Spinal cord (tissue), 10 donors: ENCODE results near the gene A4GNT. TPM values are rescaled to one million over a fixed set of nuclear protein-coding genes. Genes with fewer than 3 reads are reported as not detected.
"Not testable (repeated sequence)": the region's sequence is repeated elsewhere in the genome, so short reads cannot be mapped to it uniquely, and the experiment has no call there.

Experiments used
- DNase-seq, 6 donors: peaks; one replicate each; pipeline versions ENCODE4 v3.0.0 to v3.0.0-alpha.2; 2013 to 2015; ENCODE audit warnings: low spot score in 6 of 6, low read depth in 4 of 6
- H3K27ac ChIP-seq: one replicate; pipeline ENCODE4 v1.5.1; 2013; ENCODE audit warnings: low read depth, low read length, control low read depth
- H3K27me3 ChIP-seq: one replicate; pipeline ENCODE4 v1.6.1; 2013; ENCODE audit warnings: low read length; ENCODE audit not compliant: control insufficient read depth, insufficient read depth
- H3K36me3 ChIP-seq: one replicate; pipeline ENCODE4 v1.6.1; 2013; ENCODE audit warnings: low read length; ENCODE audit not compliant: control insufficient read depth, insufficient read depth
- H3K4me1 ChIP-seq: one replicate; pipeline ENCODE4 v1.6.1; 2013; ENCODE audit warnings: low read length; ENCODE audit not compliant: control insufficient read depth, insufficient read depth
- H3K4me3 ChIP-seq: one replicate; pipeline ENCODE4 v1.5.1; 2013; ENCODE audit warnings: low read depth, low read length, control low read depth
- H3K9me3 ChIP-seq: one replicate; pipeline ENCODE4 v1.6.1; 2013; ENCODE audit warnings: low read length; ENCODE audit not compliant: control insufficient read depth, insufficient read depth
- WGBS: methylation state at CpG from one replicate; pipeline ENCODE4 v1.1.5; 2013; ENCODE audit warnings: missing lambda C conversion rate; ENCODE audit not compliant: insufficient coverage; 5-methylcytosine and 5-hydroxymethylcytosine counted together
- polyA plus RNA-seq, 2 donors: library from polyadenylated mRNA; unstranded; fragments of 120-200 nt; gene quantifications; one replicate each; pipeline ENCODE4 v1.2.1, GENCODE V29; 2013; ENCODE audit not compliant: insufficient read length in 2 of 2
- total RNA-seq, 2 donors: library from RNA; depleted of rRNA in 1 of 2; stranded (reverse); fragments of 120-200 nt in 1 of 2; fragments of >200 nt in 1 of 2; gene quantifications; one replicate each; pipeline versions ENCODE4 v1.2.3 to v1.2.4, GENCODE V29; 2013 to 2014
- donor health status: healthy.

The A4GNT gene
- total and polyA plus RNA-seq, 4 donors = 0.15 to 0.33 TPM; not detected in 2

DNA sequence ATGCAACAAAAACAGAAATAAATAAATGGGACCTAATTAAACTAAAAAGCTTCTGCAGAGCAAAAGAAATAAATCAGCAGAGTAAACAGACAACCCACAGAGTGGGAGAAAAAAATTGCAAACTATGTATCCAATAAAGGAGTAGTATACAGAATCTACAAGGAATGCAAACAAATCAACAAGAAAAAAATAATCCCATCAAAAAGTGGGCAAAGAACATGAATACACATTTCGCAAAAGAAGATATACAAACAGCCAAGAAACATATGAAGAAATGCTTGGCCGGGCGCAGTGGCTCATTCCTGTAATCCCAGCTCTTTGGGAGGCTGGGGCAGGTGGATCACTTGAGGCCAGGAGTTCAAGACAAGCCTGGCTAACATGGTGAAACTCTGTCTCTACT is 10.0 kb upstream of the A4GNT start:
- no CpG with 5 or more reads among the region's 3 CpGs for WGBS
- not testable (repeated sequence) for DNase-seq, H3K9me3 ChIP-seq, H3K27ac ChIP-seq, H3K36me3 ChIP-seq, H3K4me3 ChIP-seq, H3K27me3 ChIP-seq, H3K4me1 ChIP-seq

DNA sequence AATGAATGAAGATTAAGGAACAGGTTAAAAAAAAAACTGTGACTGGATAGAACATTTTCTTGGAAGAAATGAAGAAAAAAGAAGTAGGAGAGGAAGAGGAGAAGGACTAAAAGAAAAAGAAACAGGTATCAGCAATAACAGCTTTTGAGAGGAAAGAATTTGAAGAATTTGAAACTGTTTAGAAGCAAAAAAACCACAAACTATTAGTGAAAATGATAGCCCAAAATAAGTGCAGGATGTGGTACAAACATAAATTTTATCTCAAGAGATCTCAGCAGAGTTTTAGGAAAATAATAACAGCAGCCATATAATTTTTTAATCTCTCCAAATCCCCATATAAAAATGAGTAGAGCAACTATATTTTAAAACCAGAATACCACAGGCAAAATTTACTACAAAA is 8.8 kb upstream of the A4GNT start:
- H3K4me3 ChIP-seq = no peak overlapping the region

DNA sequence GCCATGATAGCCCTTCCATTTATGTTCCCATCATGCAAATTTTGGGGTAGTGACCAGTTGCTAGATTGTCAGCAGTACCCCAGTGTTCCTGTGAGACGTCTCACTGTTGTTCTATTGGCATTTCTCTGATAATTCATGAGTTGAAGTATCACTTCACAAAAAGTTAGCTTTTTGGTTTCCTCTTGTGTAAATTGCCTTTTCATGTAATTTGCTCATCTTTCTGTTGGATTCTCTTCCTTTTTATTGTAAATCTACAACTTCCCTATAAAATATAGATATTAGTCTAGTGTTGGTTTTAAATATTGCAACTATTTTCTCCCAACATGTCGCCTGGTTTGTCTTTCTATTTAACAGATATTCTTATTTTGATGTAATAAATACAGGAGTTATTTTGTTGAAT is 7.5 kb upstream of the A4GNT start:
- no peaks in the 10 kb centered on the region for H3K4me1 ChIP-seq
- no peaks in the 10 kb centered on the region for H3K36me3 ChIP-seq
- H3K4me3 ChIP-seq = no peak overlapping the region
- no peak overlapping the region for H3K27ac ChIP-seq
- DNase-seq = no peak
- no peaks in the 10 kb centered on the region for H3K27me3 ChIP-seq
- WGBS = no CpG with 5 or more reads among the region's 2 CpGs
- H3K9me3 ChIP-seq = no peaks in the 10 kb centered on the region

More for the DNA sequence above, 8.8 kb upstream of the A4GNT start:
- Histone ChIP-seq H3K27me3 (no peaks in the 10 kb centered on the region), H3K27ac (no peak overlapping the region), H3K4me1 (no peaks in the 10 kb centered on the region), H3K9me3 (no peaks in the 10 kb centered on the region), H3K36me3 (no peaks in the 10 kb centered on the region)
- DNase-seq = no peak

DNA sequence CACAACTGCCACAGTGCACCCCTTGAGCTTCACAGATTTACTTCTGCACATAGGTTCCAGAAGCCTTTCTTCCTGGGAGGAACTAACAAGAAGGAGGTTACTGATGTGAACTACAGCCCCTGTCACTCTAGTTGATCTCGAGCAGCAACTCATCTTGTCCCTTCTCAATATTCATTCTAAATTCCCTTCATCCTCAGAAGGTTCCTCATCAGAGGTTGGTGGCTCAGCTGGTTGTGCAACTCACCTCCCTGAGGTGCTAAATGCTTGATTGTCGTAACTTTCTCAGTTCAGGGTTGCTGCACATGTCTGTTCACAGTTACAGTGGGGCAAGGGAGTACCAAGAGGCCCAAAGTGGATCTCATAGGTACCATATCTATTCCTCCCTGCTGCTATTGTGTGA is 5.7 kb upstream of the A4GNT start:
- Histone ChIP-seq H3K36me3 (no peaks in the 10 kb centered on the region), H3K9me3 (no peaks in the 10 kb centered on the region), H3K4me1 (no peaks in the 10 kb centered on the region), H3K27me3 (no peaks in the 10 kb centered on the region), H3K4me3 (no peak overlapping the region), H3K27ac (no peak overlapping the region)
- no CpG with 5 or more reads among the region's 2 CpGs for WGBS
- no peak for DNase-seq

DNA sequence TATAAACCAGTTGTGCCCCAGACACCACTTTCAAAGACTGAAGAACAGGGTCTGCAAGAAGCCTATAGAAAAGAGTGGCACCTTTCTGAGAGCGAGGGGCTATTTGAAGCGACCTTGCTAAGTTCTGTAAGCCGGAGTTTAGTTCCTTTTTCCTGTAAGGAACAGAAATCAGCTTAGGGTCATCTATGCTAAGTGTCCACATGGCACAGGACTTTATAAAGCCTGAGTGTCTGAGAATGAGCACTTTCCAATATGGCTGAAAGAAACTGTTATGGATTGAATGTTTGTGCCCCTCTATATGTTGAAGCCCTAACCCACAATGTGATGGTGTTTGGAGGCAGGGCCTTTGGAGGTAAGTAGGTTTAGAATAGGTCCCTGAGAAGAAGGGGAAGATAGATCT is 4.0 kb upstream of the A4GNT start:
- H3K4me1 ChIP-seq = no peaks in the 10 kb centered on the region
- no peaks in the 10 kb centered on the region for H3K9me3 ChIP-seq
- DNase-seq = no peak
- H3K27ac ChIP-seq = no peak overlapping the region
- H3K27me3 ChIP-seq = no peaks in the 10 kb centered on the region
- H3K36me3 ChIP-seq = no peaks in the 10 kb centered on the region
- H3K4me3 ChIP-seq = no peak overlapping the region
- WGBS = 90% methylated on average over 3 of the region's 3 CpGs

DNA sequence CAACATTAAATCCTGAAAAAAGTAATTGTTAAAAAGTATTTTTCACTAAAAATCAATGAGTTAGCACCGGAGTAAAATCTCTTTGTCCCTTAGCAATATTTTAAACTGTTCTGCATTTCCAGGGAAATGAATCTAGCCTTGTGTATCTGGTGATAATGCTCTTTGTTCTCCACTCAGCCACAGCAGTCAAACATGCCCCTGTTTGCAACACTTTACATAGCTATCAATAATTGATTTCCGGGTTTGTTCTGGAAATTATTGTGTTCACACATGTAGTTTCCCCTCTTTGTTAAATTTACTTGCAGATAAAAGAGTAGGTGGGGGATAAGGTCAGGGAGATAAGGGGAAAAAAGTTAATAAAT is 3.6 kb upstream of the A4GNT start:
- no peak for DNase-seq
- H3K9me3 ChIP-seq = no peaks in the 10 kb centered on the region
- WGBS = no CpG with 5 or more reads among the region's 2 CpGs
- H3K36me3 ChIP-seq = no peaks in the 10 kb centered on the region
- H3K27ac ChIP-seq = no peak overlapping the region
- H3K4me3 ChIP-seq = no peak overlapping the region
- H3K27me3 ChIP-seq = no peaks in the 10 kb centered on the region
- no peaks in the 10 kb centered on the region for H3K4me1 ChIP-seq

DNA sequence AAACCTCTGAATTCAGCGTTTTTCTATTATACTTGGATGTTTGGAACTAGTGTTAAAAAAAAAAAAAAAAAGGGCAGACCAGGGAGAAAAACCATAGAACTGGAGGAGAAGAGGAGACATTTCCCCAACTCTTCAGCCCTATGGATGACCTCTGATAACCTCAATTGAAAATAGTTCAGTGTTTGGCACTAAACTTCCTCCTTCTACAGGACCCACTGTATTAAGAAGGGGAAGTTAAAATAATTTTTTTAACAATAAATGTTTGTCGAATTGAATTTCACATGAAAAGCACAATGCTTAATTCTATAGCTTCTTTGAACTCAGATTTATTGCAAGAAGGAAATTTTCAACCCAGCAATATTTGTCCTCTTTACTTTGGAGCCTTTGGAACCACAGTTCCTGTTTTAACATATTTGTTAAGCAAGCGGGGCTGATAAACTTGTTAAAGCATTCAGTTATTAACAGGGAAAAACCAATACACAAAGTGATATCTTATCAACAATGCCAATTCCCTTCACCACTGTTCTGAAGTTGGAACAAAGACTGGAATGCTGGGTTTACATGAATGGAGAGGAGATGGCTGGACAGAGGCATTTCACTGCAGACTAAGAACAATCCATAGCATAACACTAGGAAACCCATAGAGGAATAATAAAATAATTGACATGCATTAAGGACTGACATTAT is 3.1 kb upstream of the A4GNT start:
- Histone ChIP-seq H3K27ac (no peak overlapping the region), H3K27me3 (no peaks in the 10 kb centered on the region), H3K4me1 (no peaks in the 10 kb centered on the region), H3K9me3 (no peaks in the 10 kb centered on the region), H3K36me3 (no peaks in the 10 kb centered on the region), H3K4me3 (no peak overlapping the region)
- no CpG with 5 or more reads among the region's 3 CpGs for WGBS
- no peak for DNase-seq

DNA sequence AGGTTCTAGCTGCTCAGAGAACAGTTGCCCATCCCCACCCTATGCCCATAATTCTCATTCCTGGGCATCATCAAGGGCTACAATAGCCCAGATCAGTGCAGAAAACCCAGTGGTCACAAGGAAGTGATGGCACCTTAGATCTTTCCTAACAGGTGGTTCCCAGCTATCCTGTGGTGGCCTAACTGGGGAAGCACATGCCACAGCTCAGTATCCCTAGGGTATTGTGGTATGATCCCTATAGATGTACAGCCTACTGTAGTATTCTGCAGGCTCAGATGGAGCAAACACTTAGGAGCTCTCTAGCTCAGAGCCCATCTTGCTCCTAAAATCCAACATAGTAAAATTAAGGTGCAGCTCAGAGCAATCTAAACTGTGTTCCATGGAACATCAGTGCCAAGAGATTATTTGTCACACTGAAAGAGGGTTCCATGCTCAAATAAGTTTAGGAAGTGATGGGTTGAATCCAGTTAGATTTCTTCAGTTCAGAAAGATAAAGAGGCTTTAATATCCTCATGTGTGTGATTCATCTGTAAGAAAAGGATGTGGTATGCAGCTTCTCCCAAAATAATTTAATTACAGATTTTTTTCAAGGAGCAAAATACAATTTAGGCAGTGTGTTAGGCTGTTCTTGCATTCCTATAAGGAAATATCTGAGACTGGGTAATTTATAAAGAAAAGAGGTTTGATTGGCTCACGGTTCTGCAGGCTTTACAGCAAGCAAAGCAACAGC is 4.4 kb downstream of the A4GNT start:
- Histone ChIP-seq H3K27me3 (no peaks in the 10 kb centered on the region), H3K9me3 (no peaks in the 10 kb centered on the region), H3K4me3 (no peak overlapping the region), H3K27ac (no peak overlapping the region), H3K4me1 (no peaks in the 10 kb centered on the region), H3K36me3 (no peaks in the 10 kb centered on the region)
- WGBS = 78% methylated on average over 1 of the region's 1 CpG
- DNase-seq = no peak

DNA sequence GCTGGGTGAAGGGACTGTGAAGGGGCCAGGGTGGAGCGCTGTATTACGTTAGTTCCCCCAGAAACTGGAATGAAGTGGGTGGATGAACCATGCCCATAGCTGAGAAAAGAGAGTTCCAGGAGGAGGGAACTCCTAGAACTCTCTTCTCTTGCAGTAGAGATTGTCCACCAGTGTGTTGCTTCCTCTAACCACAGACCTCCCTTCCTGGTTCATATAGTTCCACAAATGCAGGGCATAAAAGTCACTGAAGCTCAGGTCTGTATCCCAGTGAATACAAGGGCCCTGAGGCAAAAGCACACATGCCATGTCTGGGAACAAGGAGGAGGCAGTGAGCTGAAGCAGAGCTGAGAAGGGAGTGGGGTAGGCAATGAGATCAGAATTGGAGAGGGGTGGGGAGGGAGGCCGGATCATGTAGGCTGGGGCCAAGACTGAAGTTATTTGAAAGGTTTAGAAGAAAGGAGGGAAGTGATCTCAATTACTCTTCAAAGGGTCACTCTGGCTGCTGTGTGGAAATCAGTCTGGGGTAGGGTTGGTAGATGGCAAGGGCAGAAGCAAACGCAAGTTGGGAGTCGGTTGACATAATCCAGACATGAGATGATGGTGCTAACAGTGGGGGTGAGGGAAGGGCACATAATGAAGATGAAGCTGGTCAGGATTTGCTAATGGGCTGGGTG is 6.5 kb downstream of the A4GNT start:
- no peak overlapping the region for H3K4me3 ChIP-seq
- 69% methylated on average over 5 of the region's 5 CpGs for WGBS

More for the DNA sequence above, 6.5 kb downstream of the A4GNT start:
- Histone ChIP-seq H3K27me3 (no peaks in the 10 kb centered on the region), H3K9me3 (no peaks in the 10 kb centered on the region), H3K4me1 (no peaks in the 10 kb centered on the region), H3K27ac (no peak overlapping the region), H3K36me3 (no peaks in the 10 kb centered on the region)
- no peak for DNase-seq
